Neural cell (in vitro differentiated cells): Measurements from ENCODE around the gene CAPN10.

ENCODE experiments used
- EZH2 ChIP-seq: fragments of 200-600, 300-800 bp; shearing (Covaris generic), sonication (generic); IDR thresholded peaks from 2 replicates; pipeline ENCODE4 v1.6.1; 2014; ENCODE audit warnings: antibody characterized with exemption, low read length, borderline replicate concordance, mild to moderate bottlenecking; ENCODE audit not compliant: insufficient read depth, poor library complexity, severe bottlenecking
- POLR2AphosphoS5 ChIP-seq: IDR thresholded peaks from 2 replicates; pipeline ENCODE4 v1.6.1; 2012
- SMC3 ChIP-seq: fragments of 450-650 bp; conservative IDR thresholded peaks from 2 replicates; pipeline ENCODE4 v1.6.1; 2014; ENCODE audit warnings: antibody characterized with exemption, mild to moderate bottlenecking, moderate library complexity; ENCODE audit not compliant: poor library complexity
- TF ChIP-seq, protein P1 (sequence below): fragments of 450-650 bp; IDR thresholded peaks from 2 replicates; pipeline ENCODE4 v1.5.1; 2014; ENCODE audit warnings: antibody characterized with exemption, mild to moderate bottlenecking, moderate library complexity; ENCODE audit not compliant: poor library complexity, severe bottlenecking

DNA sequence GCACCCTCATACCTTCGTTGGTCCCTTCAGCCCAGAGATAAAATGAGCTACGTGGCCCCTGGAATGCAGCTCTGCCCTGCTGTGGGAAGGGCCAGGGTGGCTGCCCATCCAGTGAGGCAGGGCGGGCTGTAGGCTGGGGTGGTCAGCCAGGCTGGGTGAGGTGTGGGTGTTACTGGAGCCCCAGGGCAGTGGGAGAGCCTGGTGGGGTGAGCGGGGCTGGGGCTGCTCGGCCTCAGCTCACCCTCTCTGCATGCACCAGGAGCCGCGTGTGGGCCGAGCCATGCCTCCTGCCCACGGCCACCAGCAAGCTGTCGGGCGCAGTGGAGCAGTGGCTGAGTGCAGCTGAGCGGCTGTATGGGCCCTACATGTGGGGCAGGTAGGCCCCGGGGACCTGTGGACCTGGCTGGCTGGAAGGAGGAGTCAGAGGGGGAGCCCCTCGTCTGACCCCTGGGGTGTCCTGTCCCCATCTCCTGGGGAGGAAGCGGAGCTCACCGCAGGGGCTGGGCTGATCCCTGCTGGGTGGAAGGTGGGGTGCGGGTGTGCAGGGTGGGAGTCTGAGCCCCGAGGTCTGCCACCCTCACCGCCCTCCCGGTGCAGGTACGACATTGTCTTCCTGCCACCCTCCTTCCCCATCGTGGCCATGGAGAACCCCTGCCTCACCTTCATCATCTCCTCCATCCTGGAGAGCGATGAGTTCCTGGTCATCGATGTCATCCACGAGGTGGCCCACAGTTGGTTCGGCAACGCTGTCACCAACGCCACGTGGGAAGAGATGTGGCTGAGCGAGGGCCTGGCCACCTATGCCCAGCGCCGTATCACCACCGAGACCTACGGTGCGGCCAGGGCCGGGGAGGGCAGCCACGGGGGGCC is 12.8 kb upstream of the CAPN10 start:
- TF ChIP-seq, protein P1, sequence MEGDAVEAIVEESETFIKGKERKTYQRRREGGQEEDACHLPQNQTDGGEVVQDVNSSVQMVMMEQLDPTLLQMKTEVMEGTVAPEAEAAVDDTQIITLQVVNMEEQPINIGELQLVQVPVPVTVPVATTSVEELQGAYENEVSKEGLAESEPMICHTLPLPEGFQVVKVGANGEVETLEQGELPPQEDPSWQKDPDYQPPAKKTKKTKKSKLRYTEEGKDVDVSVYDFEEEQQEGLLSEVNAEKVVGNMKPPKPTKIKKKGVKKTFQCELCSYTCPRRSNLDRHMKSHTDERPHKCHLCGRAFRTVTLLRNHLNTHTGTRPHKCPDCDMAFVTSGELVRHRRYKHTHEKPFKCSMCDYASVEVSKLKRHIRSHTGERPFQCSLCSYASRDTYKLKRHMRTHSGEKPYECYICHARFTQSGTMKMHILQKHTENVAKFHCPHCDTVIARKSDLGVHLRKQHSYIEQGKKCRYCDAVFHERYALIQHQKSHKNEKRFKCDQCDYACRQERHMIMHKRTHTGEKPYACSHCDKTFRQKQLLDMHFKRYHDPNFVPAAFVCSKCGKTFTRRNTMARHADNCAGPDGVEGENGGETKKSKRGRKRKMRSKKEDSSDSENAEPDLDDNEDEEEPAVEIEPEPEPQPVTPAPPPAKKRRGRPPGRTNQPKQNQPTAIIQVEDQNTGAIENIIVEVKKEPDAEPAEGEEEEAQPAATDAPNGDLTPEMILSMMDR: no peak
- TF ChIP-seq POLR2AphosphoS5: no peak
- TF ChIP-seq EZH2: no peak
- no peak for TF ChIP-seq SMC3
